Effector CD4-positive, alpha-beta T cell (primary cell): ENCODE measurements around the gene SLC7A11.

Source experiments
- DNase-seq: peaks from one replicate; pipeline ENCODE4 v3.0.0-alpha.2; 2020

SLC7A11 gene

DNA sequence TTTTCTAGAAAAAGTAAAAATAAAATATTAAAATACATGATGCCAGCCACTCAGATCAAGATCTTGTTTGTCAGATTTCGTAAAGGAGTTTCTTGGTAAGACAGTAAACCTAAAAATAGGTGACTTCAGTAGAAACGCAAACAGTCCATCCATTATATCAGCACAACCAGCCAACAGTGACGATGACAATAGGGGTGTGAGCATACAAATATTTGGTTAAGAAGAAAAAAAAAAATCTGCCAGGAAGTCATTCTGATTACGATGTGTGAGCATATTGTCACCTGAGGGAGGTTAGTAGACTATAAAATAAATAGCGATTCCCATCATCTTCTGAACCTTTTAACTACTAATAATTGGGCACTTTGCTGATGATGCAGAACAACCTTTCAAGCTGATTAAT is 37.6 kb downstream of the SLC7A11 start:
- no peak for DNase-seq

DNA sequence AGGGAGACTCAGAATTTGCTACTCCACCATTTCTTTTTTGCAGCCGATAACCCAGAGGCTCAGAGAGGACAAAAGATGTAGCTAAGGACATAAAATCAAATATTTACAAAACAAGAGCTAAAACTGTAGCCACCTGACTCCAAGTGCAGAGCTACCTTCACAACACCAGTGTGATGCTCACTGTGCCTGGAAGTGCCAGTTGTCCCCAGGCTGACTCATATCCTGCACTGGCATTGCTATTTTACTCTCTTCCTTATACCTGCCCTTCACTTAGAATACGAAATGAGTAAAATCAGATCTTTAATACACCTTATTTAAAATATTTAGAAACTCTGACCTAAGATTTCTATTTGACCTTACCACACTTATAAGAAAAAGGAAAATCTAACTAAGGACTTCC is 39.5 kb downstream of the SLC7A11 start:
- no peak for DNase-seq

- no peak for DNase-seq
These were observed 41.9 kb downstream of the SLC7A11 start for GRCh38 chr4:138200236-138200590.

GRCh38 chr4:138199568-138200235 is 42.4 kb downstream of the SLC7A11 start:
- DNase-seq = no peak

- no peak for DNase-seq
These were observed 46.0 kb downstream of the SLC7A11 start for GRCh38 chr4:138196153-138196552.

- DNase-seq = no peak
These were observed 48.2 kb downstream of the SLC7A11 start for GRCh38 chr4:138193963-138194362.

DNA sequence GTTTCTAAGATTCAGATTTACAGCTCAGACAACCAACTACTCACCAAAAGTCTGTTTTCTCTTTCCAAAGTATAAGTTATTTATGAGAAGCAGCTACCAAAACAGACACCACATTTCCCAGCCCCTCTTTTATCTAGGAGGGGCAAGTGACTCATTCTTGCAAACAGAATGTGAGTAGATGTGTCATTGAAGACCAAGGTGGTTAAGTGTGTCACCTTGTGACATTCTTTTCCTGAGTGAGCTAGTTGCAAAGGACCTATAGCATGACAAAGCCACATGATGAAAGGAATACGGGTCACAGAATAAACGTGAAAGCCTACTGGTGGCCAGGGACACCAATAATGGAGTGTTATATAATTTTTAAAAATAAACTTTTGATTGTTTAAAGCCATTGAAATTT is 50.0 kb downstream of the SLC7A11 start:
- no peak for DNase-seq

DNA sequence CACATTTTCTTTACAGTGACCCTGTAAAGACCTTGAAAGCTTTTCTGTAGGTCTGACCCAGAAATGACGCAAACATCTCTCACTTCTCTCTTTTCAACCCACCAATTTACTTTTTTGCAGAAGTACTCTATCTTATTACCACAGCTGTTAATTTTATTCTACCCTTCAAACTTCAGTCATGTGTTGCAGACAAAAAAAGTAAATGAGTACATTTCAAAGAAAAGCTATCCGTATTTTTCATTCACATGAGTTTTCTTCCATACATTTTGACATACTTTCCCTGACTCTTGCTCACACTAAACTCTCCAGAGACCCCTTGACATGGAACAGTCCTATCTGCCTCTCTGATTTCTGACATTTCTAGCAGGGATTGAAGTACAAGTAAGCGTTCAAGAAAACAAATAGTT is 51.7 kb downstream of the SLC7A11 start:
- no peak for DNase-seq

GRCh38 chr4:138189206-138189605 is 52.9 kb downstream of the SLC7A11 start:
- DNase-seq = no peak

GRCh38 chr4:138188406-138189084 is 53.6 kb downstream of the SLC7A11 start:
- no peak for DNase-seq

DNA sequence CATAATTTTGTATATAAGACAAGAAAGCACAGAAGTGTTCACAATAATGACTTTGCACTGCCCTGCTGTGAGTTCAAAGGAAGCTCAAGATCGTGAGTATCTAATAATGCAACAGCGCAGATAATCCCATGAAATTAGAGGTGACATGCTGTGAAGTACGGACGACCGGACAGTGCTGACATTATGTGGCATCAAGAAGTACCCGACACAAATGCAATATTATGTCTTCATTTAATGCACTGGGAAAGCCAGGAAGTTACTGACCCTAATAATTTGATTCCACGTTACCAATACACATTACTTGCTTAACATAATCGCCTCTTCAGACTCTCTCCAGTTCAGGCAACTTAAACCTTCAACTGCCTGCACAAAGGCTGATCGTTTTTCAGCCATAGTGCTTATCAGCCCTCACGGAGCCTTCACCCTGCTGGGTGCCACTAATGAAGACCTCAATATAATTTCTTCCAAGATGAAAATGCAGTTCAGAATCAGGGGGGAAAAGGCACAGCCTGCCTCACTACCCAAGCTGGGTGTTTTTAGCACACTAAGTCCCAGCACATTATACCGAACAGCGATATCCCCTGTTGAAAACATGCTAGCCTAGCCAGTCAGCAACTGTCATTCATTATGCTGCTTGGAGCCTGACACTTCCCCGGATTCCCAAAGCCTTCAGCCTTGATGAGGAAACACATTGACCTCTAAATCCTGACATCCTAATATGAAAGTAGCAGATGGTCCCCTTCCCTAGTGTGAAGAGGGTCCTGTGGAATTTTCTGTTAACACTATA is 56.1 kb downstream of the SLC7A11 start:
- no peak for DNase-seq

- DNase-seq = no peak
These were observed 57.3 kb downstream of the SLC7A11 start for GRCh38 chr4:138184886-138185285.

GRCh38 chr4:138182838-138183426 is 59.2 kb downstream of the SLC7A11 start:
- no peak for DNase-seq

GRCh38 chr4:138181287-138181686 is 60.9 kb downstream of the SLC7A11 start:
- DNase-seq = no peak

GRCh38 chr4:138178566-138178965 is 63.6 kb downstream of the SLC7A11 start:
- no peak for DNase-seq

DNA sequence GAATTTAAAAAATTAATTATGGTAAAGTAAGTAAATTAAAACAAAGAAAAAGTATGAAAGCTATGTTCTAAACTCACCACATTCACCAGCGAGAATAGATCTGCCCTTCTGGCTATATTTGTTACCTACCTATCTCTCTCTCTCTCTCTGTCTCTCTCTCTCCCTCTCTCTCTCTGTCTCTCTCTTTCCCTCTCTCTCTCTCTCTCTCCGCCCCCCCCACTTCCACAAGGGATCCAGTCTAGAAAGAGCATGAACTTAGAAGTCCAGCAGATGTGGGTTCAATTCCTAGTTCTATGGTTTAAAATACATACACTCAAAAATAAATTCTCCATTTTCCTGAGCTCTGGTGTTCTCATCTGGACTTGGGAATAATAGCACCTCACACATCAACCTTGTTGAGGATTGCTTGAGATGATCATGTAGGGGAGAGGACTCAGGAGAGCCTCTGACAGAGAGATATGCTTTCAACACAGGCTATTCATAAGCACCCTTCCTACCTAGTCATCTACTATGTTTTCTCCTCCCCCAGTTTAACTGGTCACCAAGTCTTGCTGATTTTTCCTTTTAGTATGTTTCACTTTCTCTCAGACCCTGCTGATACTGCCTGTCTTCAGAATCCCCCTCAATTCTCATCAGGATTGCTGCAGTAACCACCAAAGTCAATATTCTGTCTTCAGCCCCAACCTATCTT is 64.7 kb downstream of the SLC7A11 start:
- DNase-seq = no peak

GRCh38 chr4:138174981-138175794 is 67.0 kb downstream of the SLC7A11 start:
- DNase-seq = no peak

DNA sequence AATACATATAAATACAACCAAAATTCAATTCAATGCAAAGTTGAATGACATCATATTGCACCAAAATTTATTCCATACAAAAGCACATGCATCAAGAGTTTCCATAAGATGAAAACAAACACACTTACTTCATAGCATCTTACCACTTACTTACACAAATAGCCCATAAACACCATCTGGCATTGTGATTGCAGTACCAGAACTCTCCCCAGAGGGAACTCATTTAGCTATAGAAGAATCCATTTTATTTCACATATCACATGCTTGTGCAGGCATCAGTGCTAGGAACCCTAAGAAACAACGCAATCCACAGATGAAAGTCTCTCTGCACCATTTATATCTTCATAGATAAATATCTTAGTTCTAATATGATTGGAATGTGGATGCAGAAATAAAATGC is 77.9 kb downstream of the SLC7A11 start:
- no peak for DNase-seq

GRCh38 chr4:138163171-138163570 is 79.0 kb downstream of the SLC7A11 start:
- no peak for DNase-seq

GRCh38 chr4:138162259-138162658 is 79.9 kb downstream of the SLC7A11 start:
- no peak for DNase-seq

- DNase-seq = no peak
These were observed 80.8 kb downstream of the SLC7A11 start for GRCh38 chr4:138161351-138161750.

GRCh38 chr4:138158746-138159297 is 83.3 kb downstream of the SLC7A11 start:
- no peak for DNase-seq
